ENCODE data around the gene KCNJ16.

GRCh38 chr17:70096861-70097260, 21.8 kb downstream of the KCNJ16 start:
- TF ChIP-seq CTCF (IDR thresholded peaks at IDR 0.05) = no peak
- TF ChIP-seq POLR2A (IDR thresholded peaks at IDR 0.05) = no peak
